HG03460 (cell line): ENCODE measurements around the gene FOXA1.

ENCODE experiments used
- ATAC-seq: cut with Tn5 transposase; IDR thresholded peaks from one replicate; pipeline ENCODE4 v1.9.1; 2021; ENCODE audit not compliant: unreplicated experiment

FOXA1 gene

GRCh38 chr14:37602605-37603453 lies 7.8 kb upstream of the FOXA1 start:
- ATAC-seq = no peak

- no peak for ATAC-seq
Measured at GRCh38 chr14:37601865-37602264, 6.8 kb upstream of the FOXA1 start.

GRCh38 chr14:37600880-37601741 lies 6.1 kb upstream of the FOXA1 start:
- ATAC-seq = no peak

GRCh38 chr14:37599507-37600368 lies 4.7 kb upstream of the FOXA1 start:
- no peak for ATAC-seq

- ATAC-seq = no peak
Measured at GRCh38 chr14:37598747-37599506, 3.9 kb upstream of the FOXA1 start.

- ATAC-seq = no peak
Measured at GRCh38 chr14:37597914-37598746, 3.1 kb upstream of the FOXA1 start.

- no peak for ATAC-seq
Measured at GRCh38 chr14:37597538-37597913, 2.5 kb upstream of the FOXA1 start.

GRCh38 chr14:37596790-37597472 lies 1.9 kb upstream of the FOXA1 start:
- no peak for ATAC-seq

GRCh38 chr14:37595809-37596621 lies 966 bp upstream of the FOXA1 start:
- ATAC-seq = peak; percentile 73

GRCh38 chr14:37594238-37594970 lies 645 bp downstream of the FOXA1 start:
- ATAC-seq = no peak

- no peak for ATAC-seq
Measured at GRCh38 chr14:37593511-37594237, 1.4 kb downstream of the FOXA1 start.

GRCh38 chr14:37592482-37593408 lies 2.3 kb downstream of the FOXA1 start:
- ATAC-seq = no peak

GRCh38 chr14:37591941-37592481 lies 3.0 kb downstream of the FOXA1 start:
- ATAC-seq = no peak

- no peak for ATAC-seq
Measured at GRCh38 chr14:37591311-37591940, 3.6 kb downstream of the FOXA1 start.
